Measurements from ENCODE around the gene HSBP1. TPM values are rescaled to one million over a fixed set of nuclear protein-coding genes. Genes with fewer than 3 reads are reported as not detected.

HSBP1 gene
- total and polyA plus RNA-seq, 2 donors (not counting 1 experiment from before 2014, with no cell fraction given) = 135 to 184 TPM

DNA sequence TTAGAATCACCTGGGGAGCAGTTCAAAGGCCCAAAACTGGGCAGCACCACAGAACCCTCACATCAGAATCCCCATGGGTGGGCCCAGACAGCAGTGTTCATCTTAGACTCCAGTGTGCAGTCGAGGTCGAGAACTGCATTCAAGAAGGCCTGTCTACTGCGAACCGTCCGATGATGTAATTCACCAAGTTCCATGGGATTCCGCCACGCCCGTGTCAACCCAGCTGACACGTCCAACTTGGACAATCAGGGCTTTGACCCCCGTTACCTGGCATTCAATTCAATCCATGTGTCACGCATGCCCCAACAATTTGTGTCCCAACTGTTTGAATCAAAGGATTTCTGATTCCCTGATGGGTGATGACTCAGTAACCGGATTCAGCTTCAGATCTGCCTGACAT lies 9.2 kb downstream of the HSBP1 start:
- no peaks in the 10 kb centered on the region for H4K20me1 ChIP-seq (ENCODE audit: control insufficient read depth, extremely low read depth, insufficient read depth, low read length)
- H3K4me3 ChIP-seq (replicated peaks in 1 of 4; ENCODE audit: control extremely low read depth in 1 of 4, insufficient read depth in 1 of 4, low read depth in 3 of 4, low read length in 4 of 4) = no peak overlapping the region
- no peak overlapping the region for H3K4me2 ChIP-seq (ENCODE audit: extremely low read depth, insufficient read depth, low read length)
- H3K36me3 ChIP-seq (ENCODE audit: control insufficient read depth, insufficient read depth, low read length) = peaks cover 2% of the 10 kb centered on the region
- TF ChIP-seq EZH2 (IDR thresholded peaks at IDR 0.05; ENCODE audit: low read length, missing control alignments) = no peak
- TF ChIP-seq, protein P1, sequence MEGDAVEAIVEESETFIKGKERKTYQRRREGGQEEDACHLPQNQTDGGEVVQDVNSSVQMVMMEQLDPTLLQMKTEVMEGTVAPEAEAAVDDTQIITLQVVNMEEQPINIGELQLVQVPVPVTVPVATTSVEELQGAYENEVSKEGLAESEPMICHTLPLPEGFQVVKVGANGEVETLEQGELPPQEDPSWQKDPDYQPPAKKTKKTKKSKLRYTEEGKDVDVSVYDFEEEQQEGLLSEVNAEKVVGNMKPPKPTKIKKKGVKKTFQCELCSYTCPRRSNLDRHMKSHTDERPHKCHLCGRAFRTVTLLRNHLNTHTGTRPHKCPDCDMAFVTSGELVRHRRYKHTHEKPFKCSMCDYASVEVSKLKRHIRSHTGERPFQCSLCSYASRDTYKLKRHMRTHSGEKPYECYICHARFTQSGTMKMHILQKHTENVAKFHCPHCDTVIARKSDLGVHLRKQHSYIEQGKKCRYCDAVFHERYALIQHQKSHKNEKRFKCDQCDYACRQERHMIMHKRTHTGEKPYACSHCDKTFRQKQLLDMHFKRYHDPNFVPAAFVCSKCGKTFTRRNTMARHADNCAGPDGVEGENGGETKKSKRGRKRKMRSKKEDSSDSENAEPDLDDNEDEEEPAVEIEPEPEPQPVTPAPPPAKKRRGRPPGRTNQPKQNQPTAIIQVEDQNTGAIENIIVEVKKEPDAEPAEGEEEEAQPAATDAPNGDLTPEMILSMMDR (conservative IDR thresholded peaks at IDR 0.05 in 1 of 2, IDR thresholded peaks at IDR 0.05 in 1 of 2; ENCODE audit: low read depth in 1 of 2, low read length in 2 of 2) = no peak
- H3K4me1 ChIP-seq (ENCODE audit: control insufficient read depth, extremely low read depth, insufficient read depth, low read length) = peaks cover 7% of the 10 kb centered on the region
- H3K27me3 ChIP-seq (ENCODE audit: control insufficient read depth, insufficient read depth, low read length) = peaks cover 2% of the 10 kb centered on the region
- no peak for DNase-seq (ENCODE audit: low read depth in 2 of 2)
- H3K9me3 ChIP-seq (ENCODE audit: control insufficient read depth, insufficient read depth, low read depth, low read length) = no peaks in the 10 kb centered on the region
- H3K79me2 ChIP-seq (ENCODE audit: control insufficient read depth, insufficient read depth, low read length) = no peaks in the 10 kb centered on the region
- H2AFZ ChIP-seq (ENCODE audit: low read length) = no peak overlapping the region
- no peak overlapping the region for H3K9ac ChIP-seq (ENCODE audit: insufficient read depth, low read length)
- no peak overlapping the region for H3K27ac ChIP-seq (ENCODE audit: insufficient read depth, low read length)

DNA sequence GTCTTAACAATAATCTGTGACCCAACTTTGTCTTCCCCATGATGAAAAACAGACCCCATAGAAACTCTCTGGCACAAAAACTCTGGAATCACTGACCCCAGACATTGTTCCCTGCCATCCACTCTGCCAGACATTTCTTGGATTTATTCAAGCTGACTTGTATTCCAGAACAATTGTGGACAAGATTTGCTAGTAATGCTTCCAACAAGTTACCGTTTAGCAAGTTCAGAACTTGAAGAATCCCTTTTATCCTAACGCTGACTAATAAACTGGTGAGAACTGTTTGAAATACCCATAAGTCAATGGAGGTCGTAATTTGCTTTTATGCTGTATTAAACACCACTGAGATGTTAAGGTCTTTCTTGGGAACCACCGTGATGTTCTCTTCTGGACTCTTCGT lies 10.5 kb downstream of the HSBP1 start:
- H3K79me2 ChIP-seq (ENCODE audit: control insufficient read depth, insufficient read depth, low read length) = no peaks in the 10 kb centered on the region
- H3K9me3 ChIP-seq (ENCODE audit: control insufficient read depth, insufficient read depth, low read depth, low read length) = no peaks in the 10 kb centered on the region
- peaks cover 7% of the 10 kb centered on the region for H3K4me1 ChIP-seq (ENCODE audit: control insufficient read depth, extremely low read depth, insufficient read depth, low read length)
- no peak for DNase-seq (ENCODE audit: low read depth in 2 of 2)
- no peak overlapping the region for H3K9ac ChIP-seq (ENCODE audit: insufficient read depth, low read length)
- H3K4me3 ChIP-seq (replicated peaks in 1 of 4; ENCODE audit: control extremely low read depth in 1 of 4, insufficient read depth in 1 of 4, low read depth in 3 of 4, low read length in 4 of 4) = no peak overlapping the region
- TF ChIP-seq EZH2 (IDR thresholded peaks at IDR 0.05; ENCODE audit: low read length, missing control alignments) = no peak
- TF ChIP-seq, protein P1 (conservative IDR thresholded peaks at IDR 0.05 in 1 of 2, IDR thresholded peaks at IDR 0.05 in 1 of 2; ENCODE audit: low read depth in 1 of 2, low read length in 2 of 2) = no peak
- no peak overlapping the region for H3K4me2 ChIP-seq (ENCODE audit: extremely low read depth, insufficient read depth, low read length)
- no peaks in the 10 kb centered on the region for H4K20me1 ChIP-seq (ENCODE audit: control insufficient read depth, extremely low read depth, insufficient read depth, low read length)
- peaks cover 2% of the 10 kb centered on the region for H3K27me3 ChIP-seq (ENCODE audit: control insufficient read depth, insufficient read depth, low read length)
- H2AFZ ChIP-seq (ENCODE audit: low read length) = no peak overlapping the region
- no peak overlapping the region for H3K27ac ChIP-seq (ENCODE audit: insufficient read depth, low read length)
- no peaks in the 10 kb centered on the region for H3K36me3 ChIP-seq (ENCODE audit: control insufficient read depth, insufficient read depth, low read length)

DNA sequence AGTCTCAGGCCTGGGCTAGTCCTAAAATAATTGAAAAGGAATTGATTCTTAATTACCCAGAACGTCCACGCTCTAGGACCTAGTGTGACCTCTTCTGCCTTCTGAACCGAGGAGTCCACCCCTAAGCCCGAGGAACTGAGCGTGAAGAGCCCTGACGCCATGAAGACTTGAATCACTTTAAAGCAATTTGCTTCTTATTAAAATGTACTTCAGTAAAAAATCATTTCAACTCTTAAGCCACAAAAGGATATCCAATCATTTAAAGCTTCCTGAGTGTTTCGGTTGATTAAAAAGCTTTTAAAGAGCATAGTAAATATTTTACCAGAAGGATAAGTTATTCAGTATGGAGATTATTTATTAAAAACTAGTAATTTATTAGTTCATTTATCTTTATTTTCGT lies 11.6 kb downstream of the HSBP1 start:
- peaks cover 2% of the 10 kb centered on the region for H3K27me3 ChIP-seq (ENCODE audit: control insufficient read depth, insufficient read depth, low read length)
- H3K9me3 ChIP-seq (ENCODE audit: control insufficient read depth, insufficient read depth, low read depth, low read length) = no peaks in the 10 kb centered on the region
- H3K27ac ChIP-seq (ENCODE audit: insufficient read depth, low read length) = no peak overlapping the region
- H3K79me2 ChIP-seq (ENCODE audit: control insufficient read depth, insufficient read depth, low read length) = no peaks in the 10 kb centered on the region
- peaks cover 2% of the 10 kb centered on the region for H3K4me1 ChIP-seq (ENCODE audit: control insufficient read depth, extremely low read depth, insufficient read depth, low read length)
- H3K9ac ChIP-seq (ENCODE audit: insufficient read depth, low read length) = no peak overlapping the region
- DNase-seq (ENCODE audit: low read depth in 2 of 2) = no peak
- no peak overlapping the region for H2AFZ ChIP-seq (ENCODE audit: low read length)
- TF ChIP-seq, protein P1 (conservative IDR thresholded peaks at IDR 0.05 in 1 of 2, IDR thresholded peaks at IDR 0.05 in 1 of 2; ENCODE audit: low read depth in 1 of 2, low read length in 2 of 2) = no peak
- no peak overlapping the region for H3K4me3 ChIP-seq (replicated peaks in 1 of 4; ENCODE audit: control extremely low read depth in 1 of 4, insufficient read depth in 1 of 4, low read depth in 3 of 4, low read length in 4 of 4)
- no peak overlapping the region for H3K4me2 ChIP-seq (ENCODE audit: extremely low read depth, insufficient read depth, low read length)
- no peaks in the 10 kb centered on the region for H3K36me3 ChIP-seq (ENCODE audit: control insufficient read depth, insufficient read depth, low read length)
- no peaks in the 10 kb centered on the region for H4K20me1 ChIP-seq (ENCODE audit: control insufficient read depth, extremely low read depth, insufficient read depth, low read length)

Measured in fibroblast of lung (primary cell).